ENCODE measurements around the gene PUS10.

DNA sequence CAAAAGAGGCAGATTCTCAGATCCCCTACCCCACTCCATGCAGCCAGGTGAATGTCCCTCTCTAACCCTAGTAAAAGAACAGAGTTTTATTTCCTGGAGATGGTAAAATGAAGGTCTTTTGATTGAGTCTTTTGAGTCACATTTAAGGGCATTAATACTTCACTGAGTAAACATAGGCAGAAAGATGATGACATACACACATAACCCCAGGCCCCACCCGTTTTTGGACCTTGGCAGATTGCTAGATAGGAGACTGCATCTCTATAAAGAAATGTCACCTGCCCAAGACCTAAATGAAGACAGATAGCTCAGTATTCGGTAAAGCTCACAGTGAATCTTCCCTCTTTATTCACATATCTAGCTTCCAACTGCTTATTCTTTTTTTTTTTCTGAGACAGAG lies 28.8 kb downstream of the PUS10 start:
- TF ChIP-seq, protein P1, sequence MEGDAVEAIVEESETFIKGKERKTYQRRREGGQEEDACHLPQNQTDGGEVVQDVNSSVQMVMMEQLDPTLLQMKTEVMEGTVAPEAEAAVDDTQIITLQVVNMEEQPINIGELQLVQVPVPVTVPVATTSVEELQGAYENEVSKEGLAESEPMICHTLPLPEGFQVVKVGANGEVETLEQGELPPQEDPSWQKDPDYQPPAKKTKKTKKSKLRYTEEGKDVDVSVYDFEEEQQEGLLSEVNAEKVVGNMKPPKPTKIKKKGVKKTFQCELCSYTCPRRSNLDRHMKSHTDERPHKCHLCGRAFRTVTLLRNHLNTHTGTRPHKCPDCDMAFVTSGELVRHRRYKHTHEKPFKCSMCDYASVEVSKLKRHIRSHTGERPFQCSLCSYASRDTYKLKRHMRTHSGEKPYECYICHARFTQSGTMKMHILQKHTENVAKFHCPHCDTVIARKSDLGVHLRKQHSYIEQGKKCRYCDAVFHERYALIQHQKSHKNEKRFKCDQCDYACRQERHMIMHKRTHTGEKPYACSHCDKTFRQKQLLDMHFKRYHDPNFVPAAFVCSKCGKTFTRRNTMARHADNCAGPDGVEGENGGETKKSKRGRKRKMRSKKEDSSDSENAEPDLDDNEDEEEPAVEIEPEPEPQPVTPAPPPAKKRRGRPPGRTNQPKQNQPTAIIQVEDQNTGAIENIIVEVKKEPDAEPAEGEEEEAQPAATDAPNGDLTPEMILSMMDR (IDR thresholded peaks at IDR 0.05): no peak
- TF ChIP-seq POLR2A (IDR thresholded peaks at IDR 0.05; ENCODE audit: low read depth) (no peak), EP300 (IDR thresholded peaks at IDR 0.05) (no peak)

All from esophagus muscularis mucosa (tissue), 4 donors.